Lower leg skin (tissue), 3 donors: ENCODE data around the gene MYCBP2.

ENCODE experiments used
- CTCF ChIP-seq, 3 donors: fragments of 450-650 bp; IDR thresholded peaks; one replicate each; pipeline ENCODE4 v1.5.1; 2016; ENCODE audit warnings: antibody characterized with exemption in 3 of 3, mild to moderate bottlenecking in 3 of 3, moderate library complexity in 2 of 3
- POLR2A ChIP-seq, 2 donors: fragments of 450-650 bp; IDR thresholded peaks; one replicate each; pipeline ENCODE4 v1.6.1; 2016 to 2017; ENCODE audit warnings: antibody characterized with exemption in 2 of 2, mild to moderate bottlenecking in 1 of 2, moderate library complexity in 1 of 2

GRCh38 chr13:77016888-77017623 is 309.8 kb downstream of the MYCBP2 start:
- TF ChIP-seq POLR2A (IDR thresholded peaks at IDR 0.05) = no peak
- TF ChIP-seq CTCF (IDR thresholded peaks at IDR 0.05) = no peak
